LNCaP clone FGC (cell line): ENCODE measurements around the gene CCRL2.
A peak's percentile ranks its signal among the peaks of the same experiment; 100 is the strongest.
"Not testable (repeated sequence)": the region's sequence is repeated elsewhere in the genome, so short reads cannot be mapped to it uniquely, and the experiment has no call there.

Experiments
- DNase-seq: peaks from one replicate; pipeline ENCODE4 v3.0.0-alpha.2; 2011; ENCODE audit warnings: low read depth
- H3K4me3 ChIP-seq: 2 replicates; pipeline ENCODE4 v1.5.1; 2011; ENCODE audit warnings: mild to moderate bottlenecking, low read depth, low read length, control low read depth
- TF ChIP-seq, protein P1 (sequence below): IDR thresholded peaks from 2 replicates; pipeline ENCODE4 v1.5.1; 2012; ENCODE audit warnings: mild to moderate bottlenecking; ENCODE audit not compliant: control insufficient read depth, insufficient read depth; ENCODE audit errors: extremely low read depth

CCRL2 gene

DNA sequence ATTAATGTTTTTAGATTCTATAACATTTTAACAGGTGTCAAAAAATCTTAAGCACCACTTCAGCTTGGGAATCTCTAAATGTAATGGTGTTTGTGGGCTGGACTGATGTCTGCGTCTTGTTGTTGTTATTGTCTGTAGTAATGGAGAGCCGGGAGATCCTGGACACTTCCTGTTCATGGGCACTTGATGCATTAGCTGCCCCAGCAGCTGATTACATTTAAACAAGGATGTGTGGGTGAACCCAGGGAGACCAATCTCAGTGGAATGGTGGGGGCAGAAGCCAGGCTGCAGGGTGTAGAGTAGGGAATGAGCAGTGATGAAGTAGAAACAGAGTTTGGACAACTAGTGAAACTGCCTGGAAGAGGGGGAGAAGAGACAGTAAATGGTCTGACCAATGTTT, 8.0 kb upstream of the CCRL2 start:
- DNase-seq: no peak
- TF ChIP-seq, protein P1, sequence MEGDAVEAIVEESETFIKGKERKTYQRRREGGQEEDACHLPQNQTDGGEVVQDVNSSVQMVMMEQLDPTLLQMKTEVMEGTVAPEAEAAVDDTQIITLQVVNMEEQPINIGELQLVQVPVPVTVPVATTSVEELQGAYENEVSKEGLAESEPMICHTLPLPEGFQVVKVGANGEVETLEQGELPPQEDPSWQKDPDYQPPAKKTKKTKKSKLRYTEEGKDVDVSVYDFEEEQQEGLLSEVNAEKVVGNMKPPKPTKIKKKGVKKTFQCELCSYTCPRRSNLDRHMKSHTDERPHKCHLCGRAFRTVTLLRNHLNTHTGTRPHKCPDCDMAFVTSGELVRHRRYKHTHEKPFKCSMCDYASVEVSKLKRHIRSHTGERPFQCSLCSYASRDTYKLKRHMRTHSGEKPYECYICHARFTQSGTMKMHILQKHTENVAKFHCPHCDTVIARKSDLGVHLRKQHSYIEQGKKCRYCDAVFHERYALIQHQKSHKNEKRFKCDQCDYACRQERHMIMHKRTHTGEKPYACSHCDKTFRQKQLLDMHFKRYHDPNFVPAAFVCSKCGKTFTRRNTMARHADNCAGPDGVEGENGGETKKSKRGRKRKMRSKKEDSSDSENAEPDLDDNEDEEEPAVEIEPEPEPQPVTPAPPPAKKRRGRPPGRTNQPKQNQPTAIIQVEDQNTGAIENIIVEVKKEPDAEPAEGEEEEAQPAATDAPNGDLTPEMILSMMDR: no peak
- no peak overlapping the region for H3K4me3 ChIP-seq

DNA sequence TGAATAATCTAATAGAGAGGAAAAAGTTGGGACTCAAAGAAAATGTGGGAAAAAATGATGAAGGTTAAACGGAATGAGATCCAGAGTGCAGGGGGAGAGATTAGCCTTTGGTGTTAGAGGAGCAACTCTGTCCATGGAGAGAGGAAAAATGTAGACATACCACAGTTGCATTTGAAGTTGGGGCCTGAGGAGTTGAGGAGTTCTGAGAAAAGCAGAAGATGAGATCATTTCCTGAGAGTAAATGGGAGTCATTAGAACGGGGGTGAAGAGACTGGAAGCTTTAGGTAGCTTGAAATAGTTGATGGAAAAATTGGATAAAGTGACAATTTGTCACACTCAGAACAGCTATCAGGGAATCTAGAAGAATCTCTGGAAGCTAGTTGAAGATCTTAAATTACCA, 7.5 kb upstream of the CCRL2 start:
- H3K4me3 ChIP-seq: no peak overlapping the region
- TF ChIP-seq, protein P1: no peak
- DNase-seq: no peak

DNA sequence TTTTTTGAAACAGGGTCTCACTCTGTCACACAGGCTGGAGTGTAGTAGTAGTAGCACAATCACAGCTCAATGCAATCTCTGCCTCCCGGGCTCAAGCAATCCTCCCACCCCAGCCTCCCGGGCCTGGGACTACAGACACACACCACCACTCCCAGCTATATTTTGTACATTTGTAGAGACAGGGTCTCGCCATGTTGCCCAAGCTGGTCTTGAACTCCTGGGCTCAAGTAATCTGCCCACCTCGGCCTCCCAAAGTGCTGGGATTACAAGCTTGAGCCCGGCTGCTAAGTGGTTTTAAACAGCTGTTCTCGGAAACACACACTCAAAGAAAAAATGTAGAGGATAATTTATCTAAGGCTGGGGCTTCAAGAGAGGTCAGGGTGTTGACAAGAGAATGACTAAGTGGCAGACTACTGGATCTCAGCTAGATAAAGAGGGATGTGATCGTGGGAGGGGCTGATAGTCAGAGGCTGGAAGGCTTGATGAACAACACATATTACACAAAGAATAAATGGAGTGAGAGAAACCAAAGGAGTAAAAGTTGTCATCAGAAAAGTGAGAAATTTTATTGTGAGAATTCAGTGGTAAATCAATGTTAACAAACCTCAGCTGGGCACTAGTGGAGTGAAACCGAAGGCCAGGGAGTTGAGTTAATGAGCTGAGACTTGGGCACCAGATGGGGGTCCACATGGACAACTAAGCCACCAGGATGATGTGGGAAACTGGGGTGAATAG, 6.9 kb upstream of the CCRL2 start:
- no peak for DNase-seq
- H3K4me3 ChIP-seq: no peak overlapping the region
- TF ChIP-seq, protein P1: no peak

DNA sequence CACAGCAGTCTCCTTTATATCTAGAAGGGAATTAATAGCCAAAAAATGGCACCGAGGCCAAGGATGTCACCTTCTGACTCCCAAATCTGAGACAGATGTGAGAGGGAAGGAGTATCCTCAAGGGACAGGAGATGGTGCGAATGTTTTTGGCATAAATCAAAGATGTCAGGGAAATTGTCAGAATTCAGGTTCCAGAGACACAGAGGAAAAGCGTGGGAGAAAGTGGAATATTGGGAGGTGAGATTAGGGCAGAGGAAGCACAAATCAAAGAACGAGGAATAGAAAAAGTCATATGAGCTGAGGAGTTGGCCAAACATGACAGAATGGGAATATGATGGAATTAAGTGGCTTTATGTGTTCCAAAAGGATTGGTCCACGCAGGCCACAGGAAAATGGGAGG, 6.2 kb upstream of the CCRL2 start:
- DNase-seq: no peak
- no peak overlapping the region for H3K4me3 ChIP-seq
- TF ChIP-seq, protein P1: no peak

DNA sequence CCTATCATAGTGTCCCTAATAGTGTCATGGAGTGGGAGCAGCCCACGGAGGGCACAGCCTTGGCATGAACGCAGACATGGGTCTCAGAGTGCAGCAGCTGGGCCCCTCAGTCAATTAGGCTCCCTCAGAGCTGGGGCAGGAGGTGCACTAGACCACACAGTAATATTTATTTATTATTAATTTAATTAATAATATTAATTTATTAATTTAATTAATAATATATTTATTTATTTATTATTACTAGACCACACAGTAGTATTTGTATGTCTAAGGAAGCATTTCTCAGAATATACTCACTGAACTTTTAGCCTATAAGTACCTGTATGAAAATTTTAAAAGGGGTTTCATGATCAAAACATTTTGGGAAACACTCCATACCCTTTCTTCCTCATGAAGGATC, 5.5 kb upstream of the CCRL2 start:
- no peak overlapping the region for H3K4me3 ChIP-seq
- no peak for DNase-seq
- TF ChIP-seq, protein P1: no peak

DNA sequence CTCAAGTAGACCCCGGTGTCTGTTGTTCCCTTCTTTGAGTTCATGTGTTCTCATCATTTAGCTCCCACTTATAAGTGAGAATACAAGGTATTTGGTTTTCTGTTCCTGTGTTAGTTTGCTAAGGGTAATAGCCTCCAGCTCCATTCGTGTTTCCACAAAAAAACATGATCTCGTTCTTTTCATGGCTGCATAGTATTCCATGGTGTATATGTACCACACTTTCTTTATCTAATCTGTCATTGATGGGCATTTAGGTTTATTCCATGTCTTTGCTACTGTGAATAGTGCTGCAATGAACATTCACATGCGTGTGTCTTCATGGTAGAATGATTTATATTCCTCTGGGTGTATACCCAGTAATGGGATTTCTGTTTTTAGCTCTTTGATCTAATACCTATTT, 4.2 kb upstream of the CCRL2 start:
- H3K4me3 ChIP-seq, DNase-seq: not testable (repeated sequence)

DNA sequence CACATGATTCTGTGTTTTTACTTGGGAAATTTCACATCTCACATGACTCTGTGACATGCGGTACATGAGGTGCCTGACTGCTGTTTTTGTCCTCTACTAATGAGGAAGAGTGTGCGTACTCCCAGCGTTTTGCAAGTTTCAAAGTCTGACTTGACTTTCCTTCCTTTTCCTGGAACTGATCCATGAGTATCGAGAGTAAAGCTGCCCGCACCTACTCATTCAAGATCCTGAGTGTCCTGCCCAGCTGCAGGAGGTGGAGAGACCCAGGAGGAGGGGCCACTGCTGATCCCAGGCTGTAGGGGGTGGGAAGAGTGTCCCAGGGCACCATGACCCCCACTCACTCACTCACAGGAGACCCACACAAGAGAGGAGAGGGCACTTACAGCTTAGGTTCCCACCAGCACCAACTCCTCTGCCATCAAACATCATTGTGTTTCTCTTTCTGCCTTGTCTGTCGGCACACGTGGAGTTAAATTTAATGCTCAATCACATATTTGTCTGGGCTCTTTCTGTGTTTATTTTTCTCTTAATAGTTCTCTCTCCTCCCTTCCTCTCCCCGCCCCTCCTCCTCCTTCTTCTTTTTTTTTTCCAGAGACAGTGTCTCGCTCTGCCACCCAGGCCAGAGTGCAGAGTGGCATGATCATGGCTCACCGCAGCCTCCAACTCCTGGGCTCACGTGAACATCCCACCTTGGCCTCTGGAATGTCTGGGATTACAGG, 1.6 kb upstream of the CCRL2 start:
- TF ChIP-seq, protein P1: no peak
- peak; percentile 77 for DNase-seq
- H3K4me3 ChIP-seq: peak overlapping the region; percentile 21
